Neural progenitor cell (in vitro differentiated cells): ENCODE results near the gene MYBPHL. TPM values are rescaled to one million over a fixed set of nuclear protein-coding genes. Genes with fewer than 3 reads are reported as not detected.

Experiments used
- DNase-seq: peaks from one replicate; pipeline ENCODE4 v3.0.0-alpha.2; 2016; ENCODE audit warnings: low spot score
- H2AFZ ChIP-seq: fragments of 200-600 bp; sonication (generic); replicated peaks from 2 replicates; pipeline ENCODE4 v1.6.1; 2016; ENCODE audit warnings: antibody characterized with exemption
- H3F3A ChIP-seq: fragments of 200-600 bp; sonication (generic); 2 replicates; pipeline ENCODE4 v1.6.1; 2016; ENCODE audit warnings: antibody characterized with exemption, low read depth
- H3K27ac ChIP-seq: fragments of 200-600 bp; sonication (generic); 2 replicates; pipeline ENCODE4 v1.5.1; 2016; ENCODE audit warnings: mild to moderate bottlenecking
- H3K27me3 ChIP-seq: fragments of 200-600 bp; sonication (generic); 2 replicates; pipeline ENCODE4 v1.6.1; 2016; ENCODE audit warnings: mild to moderate bottlenecking, moderate library complexity
- H3K36me3 ChIP-seq: fragments of 200-600 bp; sonication (generic); 2 replicates; pipeline ENCODE4 v1.5.1; 2016
- H3K4me1 ChIP-seq: fragments of 200-600 bp; sonication (generic); 2 replicates; pipeline ENCODE4 v1.6.1; 2016; ENCODE audit warnings: mixed run types
- H3K4me2 ChIP-seq: fragments of 200-600 bp; sonication (generic); 2 replicates; pipeline ENCODE4 v1.6.1; 2016
- H3K4me3 ChIP-seq: fragments of 200-600 bp; sonication (generic); 2 replicates; pipeline ENCODE4 v1.5.1; 2016
- H3K79me2 ChIP-seq: fragments of 200-600 bp; sonication (generic); 2 replicates; pipeline ENCODE4 v1.6.1; 2016; ENCODE audit warnings: low read depth
- H3K9ac ChIP-seq: fragments of 200-600 bp; sonication (generic); 2 replicates; pipeline ENCODE4 v1.6.1; 2016
- H3K9me3 ChIP-seq: fragments of 200-600 bp; sonication (generic); 2 replicates; pipeline ENCODE4 v1.5.1; 2016; ENCODE audit warnings: low read depth
- H4K20me1 ChIP-seq: fragments of 200-600 bp; sonication (generic); 2 replicates; pipeline ENCODE4 v1.6.1; 2016; ENCODE audit warnings: low read depth
- H3K27ac Mint-ChIP-seq: 3 replicates; pipeline ENCODE4 v1.8.0; 2021; ENCODE audit warnings: mixed read lengths
- H3K27me3 Mint-ChIP-seq: 2 replicates; pipeline ENCODE4 v1.8.0; 2022; ENCODE audit warnings: low read depth, mild to moderate bottlenecking, inconsistent platforms, moderate library complexity, mixed read lengths; ENCODE audit not compliant: insufficient read depth
- H3K36me3 Mint-ChIP-seq: 3 replicates; pipeline ENCODE4 v1.8.0; 2021; ENCODE audit warnings: mixed read lengths
- H3K4me1 Mint-ChIP-seq: 3 replicates; pipeline ENCODE4 v1.8.0; 2021; ENCODE audit warnings: mixed read lengths
- H3K4me3 Mint-ChIP-seq: 3 replicates; pipeline ENCODE4 v1.8.0; 2021; ENCODE audit warnings: mild to moderate bottlenecking, moderate library complexity, mixed read lengths
- H3K9me3 Mint-ChIP-seq: 3 replicates; pipeline ENCODE4 v1.8.0; 2020; ENCODE audit warnings: mixed read lengths
- EZH2 ChIP-seq: fragments of 200-600 bp; sonication (generic); IDR thresholded peaks from 2 replicates; pipeline ENCODE4 v1.6.1; 2017; ENCODE audit warnings: antibody characterized with exemption, mild to moderate bottlenecking, moderate library complexity
- EZH2phosphoT487 ChIP-seq: fragments of 200-600 bp; sonication (generic); IDR thresholded peaks from 2 replicates; pipeline ENCODE4 v1.6.1; 2017; ENCODE audit warnings: antibody characterized with exemption
- total RNA-seq: library from RNA; depleted of rRNA; stranded (reverse); fragments of >200 nt; gene quantifications from 2 replicates; pipeline ENCODE4 v1.2.3, GENCODE V29; 2015; ENCODE audit warnings: low replicate concordance
- TF ChIP-seq, protein P1 (sequence below): fragments of 200-600 bp; sonication (generic); IDR thresholded peaks from 2 replicates; pipeline ENCODE4 v1.5.1; 2017; ENCODE audit warnings: antibody characterized with exemption, mild to moderate bottlenecking

MYBPHL gene
- total RNA-seq, 1 donor from 2014 or later: not detected

DNA sequence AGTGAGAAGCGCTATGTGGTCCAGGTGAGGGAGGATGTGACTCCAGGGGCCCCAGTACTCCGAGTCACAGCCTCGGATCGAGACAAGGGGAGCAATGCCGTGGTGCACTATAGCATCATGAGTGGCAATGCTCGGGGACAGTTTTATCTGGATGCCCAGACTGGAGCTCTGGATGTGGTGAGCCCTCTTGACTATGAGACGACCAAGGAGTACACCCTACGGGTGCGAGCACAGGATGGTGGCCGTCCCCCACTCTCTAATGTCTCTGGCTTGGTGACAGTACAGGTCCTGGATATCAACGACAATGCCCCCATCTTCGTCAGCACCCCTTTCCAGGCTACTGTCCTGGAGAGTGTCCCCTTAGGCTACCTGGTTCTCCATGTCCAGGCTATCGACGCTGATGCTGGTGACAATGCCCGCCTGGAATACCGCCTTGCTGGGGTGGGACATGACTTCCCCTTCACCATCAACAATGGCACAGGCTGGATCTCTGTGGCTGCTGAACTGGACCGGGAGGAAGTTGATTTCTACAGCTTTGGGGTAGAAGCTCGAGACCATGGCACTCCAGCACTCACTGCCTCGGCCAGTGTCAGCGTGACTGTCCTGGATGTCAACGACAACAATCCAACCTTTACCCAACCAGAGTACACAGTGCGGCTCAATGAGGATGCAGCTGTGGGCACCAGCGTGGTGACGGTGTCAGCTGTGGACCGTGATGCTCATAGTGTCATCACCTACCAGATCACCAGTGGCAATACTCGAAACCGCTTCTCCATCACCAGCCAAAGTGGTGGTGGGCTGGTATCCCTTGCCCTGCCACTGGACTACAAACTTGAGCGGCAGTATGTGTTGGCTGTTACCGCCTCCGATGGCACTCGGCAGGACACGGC, 55.3 kb downstream of the MYBPHL start:
- no peak overlapping the region for H3K27ac Mint-ChIP-seq
- H3K4me3 ChIP-seq: no peak overlapping the region

DNA sequence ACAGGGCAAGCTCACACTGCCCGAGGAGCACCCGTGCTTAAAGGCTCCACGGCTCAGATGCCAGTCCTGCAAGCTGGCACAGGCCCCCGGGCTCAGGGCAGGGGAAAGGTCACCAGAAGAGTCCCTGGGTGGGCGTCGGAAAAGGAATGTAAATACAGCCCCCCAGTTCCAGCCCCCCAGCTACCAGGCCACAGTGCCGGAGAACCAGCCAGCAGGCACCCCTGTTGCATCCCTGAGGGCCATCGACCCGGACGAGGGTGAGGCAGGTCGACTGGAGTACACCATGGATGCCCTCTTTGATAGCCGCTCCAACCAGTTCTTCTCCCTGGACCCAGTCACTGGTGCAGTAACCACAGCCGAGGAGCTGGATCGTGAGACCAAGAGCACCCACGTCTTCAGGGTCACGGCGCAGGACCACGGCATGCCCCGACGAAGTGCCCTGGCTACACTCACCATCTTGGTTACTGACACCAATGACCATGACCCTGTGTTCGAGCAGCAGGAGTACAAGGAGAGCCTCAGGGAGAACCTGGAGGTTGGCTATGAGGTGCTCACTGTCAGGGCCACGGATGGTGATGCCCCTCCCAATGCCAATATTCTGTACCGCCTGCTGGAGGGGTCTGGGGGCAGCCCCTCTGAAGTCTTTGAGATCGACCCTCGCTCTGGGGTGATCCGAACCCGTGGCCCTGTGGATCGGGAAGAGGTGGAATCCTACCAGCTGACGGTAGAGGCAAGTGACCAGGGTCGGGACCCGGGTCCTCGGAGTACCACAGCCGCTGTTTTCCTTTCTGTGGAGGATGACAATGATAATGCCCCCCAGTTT, 56.1 kb downstream of the MYBPHL start:
- peak overlapping the region; percentile 67 for H3K4me3 ChIP-seq
- H4K20me1 ChIP-seq: peaks cover 4% of the 10 kb centered on the region
- H3K36me3 Mint-ChIP-seq: peaks cover 27% of the 10 kb centered on the region
- H3K4me1 Mint-ChIP-seq: peaks cover 47% of the 10 kb centered on the region
- no peak overlapping the region for H3K27ac ChIP-seq
- peaks cover 10% of the 10 kb centered on the region for H3K27me3 Mint-ChIP-seq
- peak overlapping the region; percentile 94 for H3K4me2 ChIP-seq
- no peak for TF ChIP-seq EZH2phosphoT487
- TF ChIP-seq, protein P1, sequence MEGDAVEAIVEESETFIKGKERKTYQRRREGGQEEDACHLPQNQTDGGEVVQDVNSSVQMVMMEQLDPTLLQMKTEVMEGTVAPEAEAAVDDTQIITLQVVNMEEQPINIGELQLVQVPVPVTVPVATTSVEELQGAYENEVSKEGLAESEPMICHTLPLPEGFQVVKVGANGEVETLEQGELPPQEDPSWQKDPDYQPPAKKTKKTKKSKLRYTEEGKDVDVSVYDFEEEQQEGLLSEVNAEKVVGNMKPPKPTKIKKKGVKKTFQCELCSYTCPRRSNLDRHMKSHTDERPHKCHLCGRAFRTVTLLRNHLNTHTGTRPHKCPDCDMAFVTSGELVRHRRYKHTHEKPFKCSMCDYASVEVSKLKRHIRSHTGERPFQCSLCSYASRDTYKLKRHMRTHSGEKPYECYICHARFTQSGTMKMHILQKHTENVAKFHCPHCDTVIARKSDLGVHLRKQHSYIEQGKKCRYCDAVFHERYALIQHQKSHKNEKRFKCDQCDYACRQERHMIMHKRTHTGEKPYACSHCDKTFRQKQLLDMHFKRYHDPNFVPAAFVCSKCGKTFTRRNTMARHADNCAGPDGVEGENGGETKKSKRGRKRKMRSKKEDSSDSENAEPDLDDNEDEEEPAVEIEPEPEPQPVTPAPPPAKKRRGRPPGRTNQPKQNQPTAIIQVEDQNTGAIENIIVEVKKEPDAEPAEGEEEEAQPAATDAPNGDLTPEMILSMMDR: no peak
- no peak for TF ChIP-seq EZH2
- H3K4me1 ChIP-seq: peaks cover 42% of the 10 kb centered on the region
- H3F3A ChIP-seq: peaks cover 42% of the 10 kb centered on the region
- DNase-seq: no peak
- H3K79me2 ChIP-seq: peaks cover 61% of the 10 kb centered on the region
- H3K9me3 ChIP-seq: no peaks in the 10 kb centered on the region
- H3K4me3 Mint-ChIP-seq: peak overlapping the region; percentile 83
- no peaks in the 10 kb centered on the region for H3K36me3 ChIP-seq
- H3K9me3 Mint-ChIP-seq: peaks cover 23% of the 10 kb centered on the region
- peaks cover 8% of the 10 kb centered on the region for H3K27me3 ChIP-seq
- H3K9ac ChIP-seq: no peak overlapping the region
- no peak overlapping the region for H3K27ac Mint-ChIP-seq
- H2AFZ ChIP-seq: no peak overlapping the region

More for the DNA sequence above, 55.3 kb downstream of the MYBPHL start:
- Histone ChIP-seq H3K4me1 (peaks cover 48% of the 10 kb centered on the region), H3K79me2 (peaks cover 70% of the 10 kb centered on the region), H3K9ac (no peak overlapping the region), H3F3A (peaks cover 45% of the 10 kb centered on the region), H3K27ac (no peak overlapping the region), H3K9me3 (no peaks in the 10 kb centered on the region), H2AFZ (no peak overlapping the region), H3K27me3 (peaks cover 8% of the 10 kb centered on the region), H4K20me1 (peaks cover 4% of the 10 kb centered on the region), H3K4me2 (no peak overlapping the region), H3K36me3 (no peaks in the 10 kb centered on the region)
- TF ChIP-seq, protein P1: no peak
- no peak for TF ChIP-seq EZH2phosphoT487
- TF ChIP-seq EZH2: no peak
- Mint-ChIP-seq H3K36me3 (peaks cover 33% of the 10 kb centered on the region), H3K9me3 (peaks cover 23% of the 10 kb centered on the region), H3K27me3 (peaks cover 9% of the 10 kb centered on the region), H3K4me1 (peaks cover 53% of the 10 kb centered on the region), H3K4me3 (peak overlapping the region; percentile 83)
- no peak for DNase-seq

DNA sequence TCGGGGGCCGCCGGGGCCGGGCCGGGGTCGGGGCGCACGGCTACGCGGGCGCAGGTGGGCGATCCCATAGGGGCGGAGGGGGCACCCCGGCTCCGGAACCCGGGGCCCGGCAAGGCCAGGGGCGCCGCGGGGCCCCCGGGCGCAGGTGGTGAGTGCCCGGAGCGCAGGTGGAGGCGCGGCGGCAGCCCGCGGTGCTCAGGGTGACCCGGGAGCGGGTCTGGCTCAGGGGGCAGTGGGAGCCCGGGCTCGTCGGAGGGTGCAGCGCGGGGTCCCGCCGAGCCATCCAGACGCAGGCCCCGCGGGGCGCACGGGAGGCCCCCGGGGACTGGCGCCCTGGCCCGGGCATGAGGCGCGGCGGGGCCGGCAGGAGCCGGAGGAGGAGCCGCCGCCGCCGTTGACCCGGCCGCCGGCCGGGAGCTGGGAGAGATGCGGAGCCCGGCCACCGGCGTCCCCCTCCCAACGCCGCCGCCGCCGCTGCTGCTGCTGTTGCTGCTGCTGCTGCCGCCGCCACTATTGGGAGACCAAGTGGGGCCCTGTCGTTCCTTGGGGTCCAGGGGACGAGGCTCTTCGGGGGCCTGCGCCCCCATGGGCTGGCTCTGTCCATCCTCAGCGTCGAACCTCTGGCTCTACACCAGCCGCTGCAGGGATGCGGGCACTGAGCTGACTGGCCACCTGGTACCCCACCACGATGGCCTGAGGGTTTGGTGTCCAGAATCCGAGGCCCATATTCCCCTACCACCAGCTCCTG, 57.0 kb downstream of the MYBPHL start:
- Histone ChIP-seq H3K79me2 (peaks cover 53% of the 10 kb centered on the region), H4K20me1 (peaks cover 4% of the 10 kb centered on the region), H2AFZ (no peak overlapping the region), H3K4me1 (peaks cover 33% of the 10 kb centered on the region), H3K9ac (no peak overlapping the region), H3K9me3 (no peaks in the 10 kb centered on the region), H3K36me3 (no peaks in the 10 kb centered on the region), H3K27me3 (peaks cover 8% of the 10 kb centered on the region), H3F3A (peaks cover 34% of the 10 kb centered on the region), H3K27ac (no peak overlapping the region), H3K4me3 (peak overlapping the region; percentile 67), H3K4me2 (peak overlapping the region; percentile 94)
- peaks cover 10% of the 10 kb centered on the region for H3K27me3 Mint-ChIP-seq
- TF ChIP-seq EZH2phosphoT487 (no peak), EZH2 (no peak)
- TF ChIP-seq, protein P1: no peak
- H3K36me3 Mint-ChIP-seq: peaks cover 27% of the 10 kb centered on the region
- peak; percentile 63 for DNase-seq
- H3K27ac Mint-ChIP-seq: no peak overlapping the region
- peak overlapping the region; percentile 83 for H3K4me3 Mint-ChIP-seq
- H3K9me3 Mint-ChIP-seq: peaks cover 23% of the 10 kb centered on the region
- H3K4me1 Mint-ChIP-seq: peaks cover 39% of the 10 kb centered on the region
